ENCODE results near the gene CPLX3.
A peak's percentile ranks its signal among the peaks of the same experiment; 100 is the strongest.

CPLX3 gene

GRCh38 chr15:74788042-74788682, 38.3 kb upstream of the CPLX3 start:
- no peak for DNase-seq (ENCODE audit: low spot score)

DNA sequence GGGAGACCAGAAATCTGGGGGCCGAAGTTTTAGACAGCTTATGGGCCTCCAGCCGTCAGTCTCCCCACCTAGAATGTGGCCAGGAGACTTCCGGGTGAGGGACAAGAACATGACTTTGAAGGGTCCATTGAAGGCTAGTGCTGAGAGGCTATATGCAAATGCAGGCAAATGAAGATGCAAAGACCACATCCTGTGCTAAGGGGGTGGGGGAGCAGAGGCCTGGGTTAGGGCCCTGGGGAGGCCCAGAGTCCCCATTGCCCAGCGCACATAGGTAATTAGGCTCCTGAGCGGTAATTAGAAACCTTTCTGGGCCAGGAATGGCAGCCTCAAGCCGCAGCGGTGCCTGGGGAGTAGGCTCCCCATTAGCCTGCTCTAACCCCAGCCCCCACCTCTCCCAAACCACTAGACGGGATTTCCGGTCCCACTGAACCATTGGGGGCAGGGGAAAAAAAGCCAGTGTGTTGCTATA, 37.7 kb upstream of the CPLX3 start:
- no peak for DNase-seq (ENCODE audit: low spot score)

DNA sequence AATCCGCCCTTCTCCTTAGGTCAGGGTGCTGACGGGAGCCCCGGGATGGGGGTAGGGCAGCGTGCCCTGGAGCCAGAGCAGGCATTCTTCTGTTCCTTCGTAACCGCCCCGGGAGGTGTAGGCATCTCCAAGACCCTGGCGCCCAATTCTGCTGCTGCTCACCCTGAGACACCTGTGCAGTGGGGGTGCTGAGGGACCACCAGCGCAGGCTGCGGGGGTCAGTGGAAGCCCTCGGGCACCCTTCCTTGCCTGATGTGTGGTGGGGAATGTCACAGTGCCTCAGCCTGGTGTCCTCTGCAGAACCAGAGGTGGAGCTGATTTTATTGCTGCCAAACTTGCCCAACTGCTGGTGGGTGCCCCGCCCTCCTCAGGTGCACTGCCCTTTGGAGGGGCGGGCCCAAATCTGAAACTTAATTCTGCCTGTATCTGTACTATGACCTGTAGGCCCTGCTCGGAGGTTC, 37.2 kb upstream of the CPLX3 start:
- peak; percentile 51 for DNase-seq (ENCODE audit: low spot score)

DNA sequence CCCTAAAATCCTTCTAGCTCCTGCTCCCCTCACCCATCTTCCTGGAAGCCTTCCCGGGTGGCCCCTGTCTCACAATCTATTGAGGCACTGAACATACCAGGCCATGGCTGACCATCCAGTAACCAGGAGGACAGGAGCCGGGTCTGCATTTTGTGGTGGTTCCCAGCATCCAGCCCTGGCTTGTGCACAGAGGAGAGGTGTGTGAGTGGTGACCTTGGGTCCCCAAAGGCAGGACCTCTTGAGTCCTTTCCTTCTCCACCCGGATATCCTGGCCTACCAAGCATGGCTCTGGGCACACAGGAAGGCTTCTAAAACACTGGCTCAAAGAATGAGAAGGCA, 36.7 kb upstream of the CPLX3 start:
- DNase-seq (ENCODE audit: low spot score) = no peak

- DNase-seq (ENCODE audit: low spot score) = no peak
Observed at GRCh38 chr15:74790080-74790916, 36.1 kb upstream of the CPLX3 start.

DNA sequence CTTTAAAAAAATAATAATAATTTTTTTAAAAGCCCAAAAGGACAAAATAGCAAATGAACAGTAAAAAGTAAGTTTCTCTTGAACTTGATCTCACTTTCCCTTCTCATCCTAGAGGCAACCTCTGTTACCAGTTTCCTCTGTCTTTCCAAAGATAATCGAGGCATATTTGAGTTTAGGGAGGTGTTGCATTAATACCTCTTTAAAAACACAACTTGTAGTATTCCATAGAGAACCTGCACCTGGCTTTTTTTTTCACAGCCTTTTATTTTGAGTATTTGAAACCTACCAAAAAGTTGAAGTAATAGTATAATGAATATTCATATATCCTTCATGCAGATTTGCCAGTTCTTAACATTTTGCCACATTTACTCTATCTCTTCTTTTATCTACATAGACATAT, 35.4 kb upstream of the CPLX3 start:
- no peak for DNase-seq (ENCODE audit: low spot score)

DNA sequence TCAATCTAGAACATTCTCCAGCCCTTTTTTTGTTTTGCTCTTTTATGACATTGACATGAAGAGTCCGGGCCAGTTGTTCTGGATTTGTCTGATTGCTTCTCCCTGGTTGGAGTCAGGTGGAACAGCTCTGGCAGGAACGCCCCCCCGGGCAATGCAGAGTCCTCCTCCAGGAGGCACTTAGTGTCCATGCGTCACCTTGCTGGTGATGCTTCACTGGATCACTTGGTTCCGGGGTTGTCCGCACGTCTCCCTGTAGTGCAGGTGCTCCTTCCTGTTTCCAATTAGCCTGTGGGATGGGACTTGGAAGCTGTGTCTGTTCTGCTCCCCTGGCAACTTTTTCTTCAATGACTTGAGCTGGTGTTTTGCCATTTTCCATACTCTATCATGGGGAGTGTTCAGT, 34.8 kb upstream of the CPLX3 start:
- DNase-seq (ENCODE audit: low spot score) = no peak

DNA sequence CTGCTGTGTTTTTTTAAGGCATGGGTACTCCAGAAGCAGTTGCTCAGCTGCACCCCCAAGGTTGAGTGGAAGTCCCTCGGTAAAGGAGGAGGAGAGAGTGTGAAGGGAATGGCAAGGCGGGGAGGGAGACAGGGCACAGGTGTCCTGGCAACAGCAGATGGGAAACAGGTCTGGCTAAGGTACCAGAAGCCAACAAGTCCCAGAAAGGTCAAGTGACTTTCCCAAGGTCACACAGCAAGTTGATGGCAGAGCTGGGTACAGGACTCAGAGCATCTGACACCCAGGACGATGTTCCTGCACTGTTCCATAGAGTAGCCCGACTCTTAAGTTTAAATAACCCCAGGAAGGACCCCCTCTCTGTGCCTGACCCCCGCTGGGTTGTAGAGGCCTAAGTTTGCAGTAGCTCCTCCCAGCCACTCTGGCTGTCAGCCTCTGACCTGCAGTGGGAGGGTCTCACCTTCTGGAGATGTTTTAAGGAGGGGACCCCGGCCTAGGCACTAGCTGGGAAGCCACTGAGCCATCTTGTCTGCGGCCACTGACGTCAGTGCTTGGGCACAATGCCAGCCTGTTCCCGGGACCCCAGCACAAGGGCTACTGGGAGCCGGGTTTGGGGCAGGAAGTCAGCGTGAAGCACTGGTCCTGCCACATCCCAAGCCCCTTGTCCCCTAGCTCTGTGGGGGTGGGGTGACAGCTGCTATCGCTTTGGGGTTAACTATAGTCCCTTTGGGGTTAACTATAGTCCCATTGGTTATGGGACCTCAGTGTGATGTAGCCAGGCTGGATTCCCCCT, 34.0 kb upstream of the CPLX3 start:
- DNase-seq (ENCODE audit: low spot score) = no peak

DNA sequence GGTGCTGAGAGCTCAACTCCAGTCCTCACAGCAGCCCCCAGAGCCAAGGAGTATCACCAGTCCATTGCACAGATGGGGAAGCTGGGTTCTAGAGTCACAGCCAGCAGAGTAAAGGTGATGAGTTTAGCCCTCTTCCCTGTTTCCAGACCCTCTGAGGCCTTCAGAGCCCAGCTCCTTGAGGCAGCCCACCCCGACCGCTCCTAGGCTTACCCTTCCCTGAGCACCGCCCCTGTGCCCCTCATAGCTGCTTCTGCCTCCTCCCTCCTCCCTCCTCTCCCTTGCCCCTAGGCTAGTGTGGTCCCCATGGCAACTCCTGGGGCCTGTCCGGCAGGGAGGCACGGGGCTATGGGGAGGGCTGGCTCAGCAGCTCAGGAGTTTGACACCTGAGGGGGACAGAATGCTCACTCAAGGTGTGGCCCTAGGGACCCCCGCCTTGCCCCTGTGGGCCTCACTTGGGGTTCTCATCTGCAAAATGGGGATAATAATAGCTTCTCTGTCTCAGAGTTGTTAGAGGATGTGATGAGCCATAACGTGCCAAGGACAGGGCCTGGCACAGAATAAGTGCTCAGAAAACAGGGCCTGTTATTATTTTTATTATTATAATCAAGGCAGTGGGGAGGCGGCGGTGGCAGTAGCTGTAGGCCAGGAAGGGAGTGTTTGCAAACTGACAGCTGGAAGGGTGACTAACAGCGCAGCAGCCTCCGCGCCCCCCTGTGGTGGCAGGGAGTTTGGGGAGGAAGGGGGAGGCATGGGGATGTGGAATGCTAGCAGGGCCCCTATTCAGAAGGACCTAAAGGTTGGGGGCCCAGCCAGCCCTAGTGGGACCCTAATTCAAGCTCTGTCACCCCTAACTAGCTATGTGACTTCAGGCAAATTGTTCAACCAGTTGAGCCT, 33.0 kb upstream of the CPLX3 start:
- no peak for DNase-seq (ENCODE audit: low spot score)

GRCh38 chr15:74794248-74794969, 32.0 kb upstream of the CPLX3 start:
- DNase-seq (ENCODE audit: low spot score) = no peak

- DNase-seq (ENCODE audit: low spot score) = no peak
Observed at GRCh38 chr15:74794970-74795349, 31.5 kb upstream of the CPLX3 start.

- DNase-seq (ENCODE audit: low spot score) = no peak
Observed at GRCh38 chr15:74795966-74796625, 30.3 kb upstream of the CPLX3 start.

DNA sequence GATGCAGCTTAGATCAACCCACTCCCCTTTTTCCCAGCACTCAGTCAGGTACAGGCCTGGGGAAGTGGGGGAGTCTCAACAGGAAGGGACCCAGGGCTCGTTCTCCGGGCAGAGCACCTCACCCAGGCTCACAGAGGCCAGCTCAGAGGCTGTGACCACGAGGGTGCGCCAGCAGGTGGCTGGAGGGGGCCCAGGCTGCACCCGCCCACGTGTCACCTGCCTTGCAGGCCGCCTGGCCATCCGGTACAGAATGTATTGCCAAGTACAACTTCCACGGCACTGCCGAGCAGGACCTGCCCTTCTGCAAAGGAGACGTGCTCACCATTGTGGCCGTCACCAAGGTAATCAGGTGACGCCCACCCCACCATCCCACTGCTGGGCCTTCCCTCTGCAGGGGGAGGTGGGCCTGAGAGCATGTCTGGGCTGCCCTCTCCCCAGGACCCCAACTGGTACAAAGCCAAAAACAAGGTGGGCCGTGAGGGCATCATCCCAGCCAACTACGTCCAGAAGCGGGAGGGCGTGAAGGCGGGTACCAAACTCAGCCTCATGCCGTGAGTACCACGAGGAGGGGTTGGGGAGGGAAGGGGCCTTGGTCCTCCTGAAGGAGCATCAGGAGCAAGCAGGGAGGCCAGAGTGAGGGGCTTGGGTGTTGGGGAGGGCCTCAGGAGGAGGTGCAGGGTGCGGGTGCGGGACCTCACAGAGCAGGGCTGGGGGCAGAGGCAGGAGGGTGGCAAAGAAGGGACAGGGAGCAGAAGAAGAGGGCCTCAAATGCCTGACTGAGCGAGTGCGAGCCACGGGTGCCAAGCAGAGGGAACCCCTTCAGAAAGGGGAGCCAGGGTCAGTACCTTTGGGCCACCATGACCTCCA, 27.8 kb upstream of the CPLX3 start:
- no peak for DNase-seq (ENCODE audit: low spot score)

- DNase-seq (ENCODE audit: low spot score) = no peak
Observed at GRCh38 chr15:74799255-74799855, 27.1 kb upstream of the CPLX3 start.

DNA sequence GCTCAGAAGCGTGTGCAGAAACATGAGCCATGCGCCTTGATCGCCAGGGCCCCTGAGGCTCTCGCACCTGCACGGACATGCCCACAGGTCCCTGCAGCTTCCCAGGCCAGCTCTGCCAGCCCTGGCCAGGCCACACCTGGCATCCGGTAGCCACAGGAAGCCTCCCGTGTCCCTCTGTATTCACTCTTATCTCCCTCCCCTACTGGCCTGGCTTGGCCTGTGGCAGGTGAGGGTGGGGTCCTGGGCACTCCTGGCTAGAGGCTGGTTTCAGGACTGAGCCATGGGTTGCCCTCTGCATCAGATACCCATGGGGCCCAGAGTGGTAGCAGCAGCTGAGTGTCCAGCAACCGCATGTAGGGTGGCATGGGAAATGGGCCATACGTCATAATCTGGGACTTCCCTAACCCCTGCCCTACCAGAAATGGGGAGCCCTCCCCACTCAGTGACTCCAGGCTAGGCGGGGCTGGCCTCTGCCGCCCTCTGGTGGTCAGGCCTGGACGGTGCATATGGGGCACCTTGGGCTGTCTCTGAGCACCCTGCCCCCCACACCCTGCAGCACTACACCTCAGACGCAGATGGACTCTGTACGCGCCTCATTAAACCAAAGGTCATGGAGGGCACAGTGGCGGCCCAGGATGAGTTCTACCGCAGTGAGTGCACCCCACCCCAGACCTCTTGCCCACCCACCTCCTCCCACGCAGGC, 26.4 kb upstream of the CPLX3 start:
- DNase-seq (ENCODE audit: low spot score) = peak; percentile 98

GRCh38 chr15:74800559-74801094, 25.8 kb upstream of the CPLX3 start:
- DNase-seq (ENCODE audit: low spot score) = no peak

- no peak for DNase-seq (ENCODE audit: low spot score)
Observed at GRCh38 chr15:74801311-74801997, 25.0 kb upstream of the CPLX3 start.

- no peak for DNase-seq (ENCODE audit: low spot score)
Observed at GRCh38 chr15:74802290-74802689, 24.1 kb upstream of the CPLX3 start.

Measured in iPS-NIHi11 (cell line).